ENCODE results near the gene OR6S1.

The OR6S1 gene

GRCh38 chr14:20613094-20614037 lies 28.1 kb downstream of the OR6S1 start:
- H3K4me3 ChIP-seq (ENCODE audit: low read depth, low read length) = peak overlapping the region; percentile 45
- TF ChIP-seq CTCF (IDR thresholded peaks at IDR 0.05; ENCODE audit: borderline replicate concordance, insufficient read depth, low read depth, low read length) = peak; percentile 44; the same call in 1 of the 2 replicates

- no peak for TF ChIP-seq CTCF (IDR thresholded peaks at IDR 0.05; ENCODE audit: borderline replicate concordance, insufficient read depth, low read depth, low read length)
- no peak overlapping the region for H3K4me3 ChIP-seq (ENCODE audit: low read depth, low read length)
These were observed 29.1 kb downstream of the OR6S1 start for GRCh38 chr14:20612403-20612802.

GRCh38 chr14:20611277-20611676 lies 30.2 kb downstream of the OR6S1 start:
- H3K4me3 ChIP-seq (ENCODE audit: low read depth, low read length) = no peak overlapping the region
- TF ChIP-seq CTCF (IDR thresholded peaks at IDR 0.05; ENCODE audit: borderline replicate concordance, insufficient read depth, low read depth, low read length) = no peak

- peak overlapping the region; percentile 76 for H3K4me3 ChIP-seq (ENCODE audit: low read depth, low read length)
- TF ChIP-seq CTCF (IDR thresholded peaks at IDR 0.05; ENCODE audit: borderline replicate concordance, insufficient read depth, low read depth, low read length) = no peak
These were observed 31.3 kb downstream of the OR6S1 start for GRCh38 chr14:20610002-20610765.

GRCh38 chr14:20609215-20610001 lies 32.1 kb downstream of the OR6S1 start:
- TF ChIP-seq CTCF (IDR thresholded peaks at IDR 0.05; ENCODE audit: borderline replicate concordance, insufficient read depth, low read depth, low read length) = peak; percentile 74
- H3K4me3 ChIP-seq (ENCODE audit: low read depth, low read length) = peak overlapping the region; percentile 76

GRCh38 chr14:20608383-20609110 lies 32.9 kb downstream of the OR6S1 start:
- no peak overlapping the region for H3K4me3 ChIP-seq (ENCODE audit: low read depth, low read length)
- TF ChIP-seq CTCF (IDR thresholded peaks at IDR 0.05; ENCODE audit: borderline replicate concordance, insufficient read depth, low read depth, low read length) = no peak

Measured in GM12875 (cell line).